ENCODE results near the gene CUBN.

DNA sequence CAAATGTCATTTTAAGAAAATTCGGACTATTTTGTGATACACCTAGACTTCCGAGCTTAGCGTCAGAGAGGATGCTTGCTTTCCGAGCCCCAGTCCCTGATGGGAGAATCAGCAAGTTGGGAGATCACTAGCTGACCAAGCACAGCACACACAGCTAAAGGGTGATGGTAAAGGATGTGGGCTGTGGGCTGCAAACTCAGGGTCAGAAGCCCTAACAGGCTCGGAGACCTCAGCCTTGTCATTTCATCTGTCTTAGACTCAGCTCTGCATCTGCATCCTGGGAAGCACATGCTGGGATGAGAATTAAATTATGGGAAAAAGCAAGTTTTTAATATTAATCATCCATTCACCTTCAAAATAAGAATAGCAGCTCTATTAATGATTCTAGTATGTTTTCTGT, 3.3 kb downstream of the CUBN start:
- TF ChIP-seq CTCF (conservative IDR thresholded peaks at IDR 0.05): no peak
- no peak for TF ChIP-seq EZH2 (IDR thresholded peaks at IDR 0.05; ENCODE audit: low read depth)
